Keratinocyte (primary cell): ENCODE data around the gene RAB35. TPM values are rescaled to one million over a fixed set of nuclear protein-coding genes. Genes with fewer than 3 reads are reported as not detected.

Experiments used
- DNase-seq: peaks from one replicate; pipeline ENCODE4 v3.0.0-alpha.2; 2011; ENCODE audit warnings: low read depth, missing footprints, low spot score
- FAIRE-seq: peaks from 2 replicates; lab custom pipeline; 2011; peaks lifted over from hg19 to GRCh38; lab: Jason Lieb, UNC
- H2AFZ ChIP-seq: 2 replicates; pipeline ENCODE4 v1.6.0; 2012; ENCODE audit warnings: low read length, control low read depth, inconsistent platforms; ENCODE audit not compliant: control insufficient read depth
- H3K27ac ChIP-seq: 2 replicates; pipeline ENCODE4 v1.5.1; 2011; ENCODE audit warnings: low read length; ENCODE audit not compliant: control insufficient read depth, insufficient read depth
- H3K27me3 ChIP-seq: 3 replicates; pipeline ENCODE4 v1.6.0; 2011; ENCODE audit warnings: low read length; ENCODE audit not compliant: control insufficient read depth, insufficient read depth; ENCODE audit errors: extremely low read depth
- H3K36me3 ChIP-seq, 2 experiments: 2 replicates in 1 of 2; 3 replicates in 1 of 2; pipeline ENCODE4 v1.5.1; 2011; ENCODE audit warnings: low read length in 2 of 2, mild to moderate bottlenecking in 1 of 2; ENCODE audit not compliant: control insufficient read depth in 2 of 2, insufficient read depth in 2 of 2; ENCODE audit errors: extremely low read depth in 1 of 2
- H3K4me1 ChIP-seq: 3 replicates; pipeline ENCODE4 v1.5.1; 2011; ENCODE audit warnings: low read length; ENCODE audit not compliant: control insufficient read depth, insufficient read depth; ENCODE audit errors: extremely low read depth
- H3K4me2 ChIP-seq: 3 replicates; pipeline ENCODE4 v1.6.0; 2011; ENCODE audit warnings: low read depth, low read length; ENCODE audit not compliant: control insufficient read depth, insufficient read depth; ENCODE audit errors: extremely low read depth
- H3K4me3 ChIP-seq, 3 experiments: fragments of 200-600 bp in 1 of 3; sonication (generic) in 1 of 3; 2 replicates in 2 of 3; 3 replicates in 1 of 3; pipeline ENCODE4 v1.5.1; 2011 to 2016; ENCODE audit warnings: low read length in 3 of 3, mild to moderate bottlenecking in 3 of 3, control low read depth in 2 of 3, inconsistent platforms in 1 of 3, low read depth in 1 of 3, mixed read lengths in 1 of 3, mixed run types in 1 of 3, moderate library complexity in 1 of 3; ENCODE audit not compliant: control insufficient read depth in 2 of 3, insufficient read depth in 2 of 3; ENCODE audit errors: extremely low read depth in 1 of 3
- H3K79me2 ChIP-seq: 2 replicates; pipeline ENCODE4 v1.6.0; 2012; ENCODE audit warnings: low read length; ENCODE audit not compliant: control insufficient read depth, insufficient read depth
- H3K9ac ChIP-seq: 3 replicates; pipeline ENCODE4 v1.6.0; 2011; ENCODE audit warnings: low read length; ENCODE audit not compliant: control insufficient read depth, insufficient read depth; ENCODE audit errors: extremely low read depth
- H3K9me1 ChIP-seq: 3 replicates; pipeline ENCODE4 v1.6.0; 2011; ENCODE audit warnings: low read length; ENCODE audit not compliant: control insufficient read depth, insufficient read depth; ENCODE audit errors: extremely low read depth
- H3K9me3 ChIP-seq: 2 replicates; pipeline ENCODE4 v1.5.1; 2012; ENCODE audit warnings: low read depth, low read length; ENCODE audit not compliant: control insufficient read depth
- H4K20me1 ChIP-seq: 3 replicates; pipeline ENCODE4 v1.6.0; 2011; ENCODE audit warnings: low read length; ENCODE audit not compliant: control insufficient read depth, insufficient read depth; ENCODE audit errors: extremely low read depth
- EZH2 ChIP-seq: IDR thresholded peaks from one replicate; pipeline ENCODE4 v1.6.1; 2012; ENCODE audit warnings: inconsistent platforms, mild to moderate bottlenecking, low read length, moderate library complexity
- dilution Hi-C: fragments of 300-500 bp; cut with MboI; formaldehyde crosslinking; loops from one replicate; pipeline ENCODE4 v1.7.0; 2020; ENCODE audit warnings: low sequenced_read_pairs; ENCODE audit not compliant: extremely low pct_ligation_motif_present
- polyA plus RNA-seq, 5 experiments: library from polyadenylated mRNA; depleted of rRNA in 3 of 5; stranded (reverse) in 3 of 5; stranded (forward) in 1 of 5; unstranded in 1 of 5; fragments of >200 nt; gene quantifications; 1 replicate in 1 of 5; 2 replicates in 3 of 5; 3 replicates in 1 of 5; pipeline versions ENCODE4 v1.2.1 to v1.2.3, GENCODE V29; 2011 to 2012; ENCODE audit warnings: missing spikeins in 2 of 5, low read depth in 1 of 5, low replicate concordance in 1 of 5
- TF ChIP-seq, protein P1 (sequence below), 3 experiments: IDR thresholded peaks in 1 of 3; conservative IDR thresholded peaks in 1 of 3; optimal IDR thresholded peaks in 1 of 3; 2 replicates in 2 of 3; 3 replicates in 1 of 3; pipeline versions ENCODE3 to v1.5.1; 2011; ENCODE audit warnings: low read length in 3 of 3, mild to moderate bottlenecking in 3 of 3, moderate library complexity in 2 of 3, control low read depth in 1 of 3, inconsistent platforms in 1 of 3; ENCODE audit not compliant: insufficient read depth in 2 of 3; ENCODE audit errors: extremely low read depth in 1 of 3

RAB35 gene
- polyA plus RNA-seq, 1 donor (not counting 4 experiments of a cell fraction or from before 2014, with no cell fraction given), result 68.4 TPM

DNA sequence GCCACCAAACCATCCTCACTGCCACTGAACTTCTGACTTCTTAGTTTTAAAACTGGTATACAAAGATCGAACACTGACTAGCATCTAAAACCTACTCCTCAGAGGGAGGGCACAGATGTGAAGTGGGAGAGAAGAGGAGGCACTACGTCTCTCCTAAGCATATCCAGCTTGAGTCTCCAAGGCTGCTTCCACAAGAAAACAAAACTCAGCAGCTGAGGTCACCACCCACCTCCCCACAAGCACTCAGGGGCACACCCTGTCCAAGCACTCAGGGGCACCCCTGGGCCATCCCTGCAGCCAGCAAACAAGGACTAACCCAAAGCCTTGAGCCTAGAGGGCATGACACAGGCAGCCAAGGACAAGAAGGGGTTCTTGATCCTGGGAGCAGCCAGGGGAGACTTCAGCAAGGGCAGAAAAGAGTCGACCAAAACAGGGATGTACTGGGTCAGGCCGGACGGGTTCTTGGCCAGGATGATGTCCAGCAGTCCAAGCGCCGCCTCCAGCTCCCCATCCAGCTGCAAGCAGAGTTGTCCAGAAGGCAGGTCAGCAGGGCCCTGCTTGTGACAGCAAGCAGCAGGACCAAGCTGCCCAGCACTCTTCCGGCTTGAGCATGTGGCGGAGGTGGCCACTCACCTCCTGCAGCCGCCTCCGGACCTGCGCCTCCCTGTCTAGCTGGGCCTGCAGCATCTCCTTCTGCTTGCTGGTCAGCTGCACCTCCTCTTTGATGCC is 43.1 kb upstream of the RAB35 start:
- Histone ChIP-seq H2AFZ (no peak overlapping the region), H3K36me3 (peaks cover 65 to 73% of the 10 kb centered on the region in 2 experiments), H3K27ac (no peak overlapping the region), H3K9ac (no peak overlapping the region), H3K9me1 (no peaks in the 10 kb centered on the region), H3K27me3 (no peaks in the 10 kb centered on the region), H4K20me1 (no peaks in the 10 kb centered on the region), H3K4me2 (no peak overlapping the region), H3K4me3 (no peak overlapping the region), H3K4me1 (no peaks in the 10 kb centered on the region), H3K79me2 (no peaks in the 10 kb centered on the region), H3K9me3 (no peaks in the 10 kb centered on the region)
- no peak for DNase-seq
- TF ChIP-seq, protein P1, sequence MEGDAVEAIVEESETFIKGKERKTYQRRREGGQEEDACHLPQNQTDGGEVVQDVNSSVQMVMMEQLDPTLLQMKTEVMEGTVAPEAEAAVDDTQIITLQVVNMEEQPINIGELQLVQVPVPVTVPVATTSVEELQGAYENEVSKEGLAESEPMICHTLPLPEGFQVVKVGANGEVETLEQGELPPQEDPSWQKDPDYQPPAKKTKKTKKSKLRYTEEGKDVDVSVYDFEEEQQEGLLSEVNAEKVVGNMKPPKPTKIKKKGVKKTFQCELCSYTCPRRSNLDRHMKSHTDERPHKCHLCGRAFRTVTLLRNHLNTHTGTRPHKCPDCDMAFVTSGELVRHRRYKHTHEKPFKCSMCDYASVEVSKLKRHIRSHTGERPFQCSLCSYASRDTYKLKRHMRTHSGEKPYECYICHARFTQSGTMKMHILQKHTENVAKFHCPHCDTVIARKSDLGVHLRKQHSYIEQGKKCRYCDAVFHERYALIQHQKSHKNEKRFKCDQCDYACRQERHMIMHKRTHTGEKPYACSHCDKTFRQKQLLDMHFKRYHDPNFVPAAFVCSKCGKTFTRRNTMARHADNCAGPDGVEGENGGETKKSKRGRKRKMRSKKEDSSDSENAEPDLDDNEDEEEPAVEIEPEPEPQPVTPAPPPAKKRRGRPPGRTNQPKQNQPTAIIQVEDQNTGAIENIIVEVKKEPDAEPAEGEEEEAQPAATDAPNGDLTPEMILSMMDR (optimal IDR thresholded peaks at IDR 0.05 in 1 of 3, IDR thresholded peaks at IDR 0.05 in 1 of 3, conservative IDR thresholded peaks at IDR 0.05 in 1 of 3; ENCODE audit: extremely low read depth in 1 of 3, insufficient read depth in 2 of 3, low read length in 3 of 3), result no peak
- TF ChIP-seq EZH2, result no peak
- dilution Hi-C loops, result no loop called here
- FAIRE-seq, result no peak

DNA sequence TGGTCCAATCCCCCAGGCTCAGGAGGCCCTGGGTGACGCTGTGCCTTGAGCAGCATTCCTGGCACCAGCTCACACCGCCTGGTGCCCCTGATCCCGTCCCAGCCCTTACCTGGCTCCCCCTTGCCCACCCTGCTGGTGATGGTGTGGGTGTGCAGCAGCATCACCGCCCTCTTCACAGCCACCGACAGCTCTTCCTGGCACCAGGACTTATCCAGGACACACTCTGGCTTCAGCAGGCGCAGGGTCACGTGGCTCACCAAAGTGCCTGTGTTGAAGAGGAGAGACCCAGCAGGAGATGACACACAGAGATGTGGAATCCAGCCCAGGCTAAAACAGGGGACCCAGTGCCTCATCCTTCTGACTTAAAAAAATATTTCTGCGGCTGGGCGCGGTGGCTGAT is 41.8 kb upstream of the RAB35 start:
- Histone ChIP-seq H3K9me1 (peaks cover 2% of the 10 kb centered on the region), H2AFZ (no peak overlapping the region), H3K4me2 (no peak overlapping the region), H3K9ac (no peak overlapping the region), H3K9me3 (no peaks in the 10 kb centered on the region), H4K20me1 (peaks cover 3% of the 10 kb centered on the region), H3K79me2 (no peaks in the 10 kb centered on the region), H3K4me3 (no peak overlapping the region), H3K27ac (no peak overlapping the region), H3K36me3 (peaks cover 65 to 80% of the 10 kb centered on the region in 2 experiments), H3K4me1 (no peaks in the 10 kb centered on the region), H3K27me3 (no peaks in the 10 kb centered on the region)
- TF ChIP-seq, protein P1 (optimal IDR thresholded peaks at IDR 0.05 in 1 of 3, IDR thresholded peaks at IDR 0.05 in 1 of 3, conservative IDR thresholded peaks at IDR 0.05 in 1 of 3; ENCODE audit: extremely low read depth in 1 of 3, insufficient read depth in 2 of 3, low read length in 3 of 3), result no peak
- no peak for TF ChIP-seq EZH2
- FAIRE-seq, result no peak
- dilution Hi-C loops, result no loop called here
- DNase-seq, result no peak
